Skeletal muscle tissue (tissue), 4 donors: ENCODE data around the gene SH3TC1. TPM values are rescaled to one million over a fixed set of nuclear protein-coding genes. Genes with fewer than 3 reads are reported as not detected.
A peak's percentile ranks its signal among the peaks of the same experiment; 100 is the strongest.

Experiments used
- H3K27ac ChIP-seq: one replicate; pipeline ENCODE4 v1.7.0; 2013; ENCODE audit warnings: mild to moderate bottlenecking, low read depth, low read length, inconsistent platforms
- H3K27me3 ChIP-seq, 3 donors: one replicate each; pipeline ENCODE4 v1.7.0; 2013; ENCODE audit warnings: low read length in 3 of 3; ENCODE audit not compliant: control insufficient read depth in 3 of 3, insufficient read depth in 3 of 3
- H3K36me3 ChIP-seq, 3 donors: one replicate each; pipeline ENCODE4 v1.7.0; 2013; ENCODE audit warnings: low read length in 3 of 3; ENCODE audit not compliant: control insufficient read depth in 3 of 3, insufficient read depth in 3 of 3
- H3K4me1 ChIP-seq, 3 donors: one replicate each; pipeline ENCODE4 v1.7.0; 2013; ENCODE audit warnings: low read length in 3 of 3, mild to moderate bottlenecking in 3 of 3; ENCODE audit not compliant: control insufficient read depth in 3 of 3, insufficient read depth in 3 of 3
- H3K4me3 ChIP-seq, 3 donors: one replicate each; pipeline ENCODE4 v1.7.0; 2013; ENCODE audit warnings: low read length in 3 of 3
- H3K9ac ChIP-seq, 3 donors: one replicate each; pipeline ENCODE4 v1.7.0; 2013; ENCODE audit warnings: low read length in 3 of 3, mild to moderate bottlenecking in 3 of 3, moderate library complexity in 2 of 3, low read depth in 1 of 3
- H3K9me3 ChIP-seq, 3 donors: one replicate each; pipeline ENCODE4 v1.7.0; 2013; ENCODE audit warnings: low read length in 3 of 3; ENCODE audit not compliant: control insufficient read depth in 3 of 3
- total RNA-seq: library from RNA; depleted of rRNA; stranded (reverse); fragments of >200 nt; gene quantifications from one replicate; pipeline ENCODE4 v1.2.3, GENCODE V29; 2014
- donor health status: Osteomylitis.

SH3TC1 gene
- total RNA-seq, 1 donor from 2014 or later: 13.0 TPM

DNA sequence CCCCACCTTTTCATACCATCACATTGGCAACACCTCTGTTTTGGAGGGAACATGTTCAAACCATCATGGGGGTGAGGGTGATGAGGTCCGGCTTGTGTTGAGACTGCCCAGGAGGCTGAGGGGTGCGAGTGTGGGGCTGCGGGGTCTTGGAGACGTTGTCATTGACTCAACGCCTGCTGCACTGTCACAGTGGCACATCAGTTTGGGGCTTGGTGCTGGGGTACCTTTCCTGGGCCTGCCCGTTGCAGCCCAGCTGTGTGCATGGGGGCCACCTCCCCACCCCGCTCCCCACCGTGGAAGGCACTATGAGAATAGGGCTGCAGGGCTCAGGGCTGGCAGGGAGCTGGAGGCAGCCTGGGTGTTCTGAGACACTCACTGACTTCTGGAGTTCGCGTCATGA is 72.7 kb downstream of the SH3TC1 start:
- no peaks in the 10 kb centered on the region for H3K36me3 ChIP-seq

DNA sequence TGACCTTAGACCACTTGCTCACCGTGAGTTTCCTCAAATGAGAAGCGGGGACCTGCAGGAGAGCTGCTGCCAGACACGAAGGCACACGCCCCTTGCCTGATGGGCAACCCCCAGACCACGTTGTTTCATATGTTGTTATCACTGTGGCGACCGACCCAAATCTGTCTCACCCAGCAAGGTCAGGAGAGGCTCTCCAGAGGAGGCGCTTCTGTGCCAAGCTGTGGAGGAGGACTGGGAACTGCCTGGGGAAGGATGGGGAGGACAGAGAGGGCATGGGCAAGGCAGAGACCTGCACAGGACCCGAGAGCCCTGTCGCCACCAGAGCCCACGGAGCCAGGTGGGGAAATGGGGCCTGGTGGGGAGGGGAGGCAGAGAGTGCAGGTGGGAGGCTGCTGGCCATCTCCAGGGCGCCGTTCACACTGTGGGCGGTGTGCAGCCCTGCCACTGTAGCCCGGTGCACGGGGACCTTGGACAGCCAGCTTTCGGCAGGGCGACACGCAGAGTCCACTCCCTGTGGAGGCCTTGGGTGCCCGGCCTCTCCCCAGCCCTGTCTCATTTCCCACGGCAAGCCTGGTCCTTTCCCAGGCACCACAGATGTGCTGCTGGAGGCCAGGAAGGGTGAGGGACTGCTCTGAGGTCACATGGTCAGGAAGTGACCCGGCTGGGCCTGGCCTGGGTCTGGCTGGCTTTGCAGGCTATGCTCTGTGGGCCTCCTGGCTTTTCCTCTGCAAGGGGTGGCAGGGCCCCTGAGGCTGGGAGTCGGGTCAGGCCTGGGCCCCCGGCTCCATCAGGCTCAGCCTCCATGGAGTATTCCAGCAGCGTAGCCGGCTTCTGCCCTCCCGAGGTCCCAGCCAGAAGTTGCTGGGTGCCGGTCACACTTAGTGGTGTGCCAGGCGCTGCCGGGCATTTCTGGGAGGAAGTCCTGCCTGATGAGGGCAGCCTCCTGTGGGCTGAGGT is 73.7 kb downstream of the SH3TC1 start:
- peak overlapping the region in 1 of 3 donors; percentile 40 for H3K9ac ChIP-seq
- H3K36me3 ChIP-seq: no peaks in the 10 kb centered on the region
- H3K9me3 ChIP-seq: no peaks in the 10 kb centered on the region
- peaks cover 0 to 14% (median 8%) of the 10 kb centered on the region in 3 donors for H3K27me3 ChIP-seq
- peak overlapping the region; percentile 36 for H3K27ac ChIP-seq
- peak overlapping the region in 2 of 3 donors; percentile 13 to 23 for H3K4me3 ChIP-seq
- peaks cover 50 to 54% (median 53%) of the 10 kb centered on the region in 3 donors for H3K4me1 ChIP-seq

More for the DNA sequence above, 72.7 kb downstream of the SH3TC1 start:
- no peaks in the 10 kb centered on the region for H3K9me3 ChIP-seq
- no peak overlapping the region for H3K9ac ChIP-seq
- H3K4me3 ChIP-seq: peak overlapping the region; percentile 36 to 67 (median 62)
- H3K27me3 ChIP-seq: peaks cover 0 to 14% (median 8%) of the 10 kb centered on the region in 3 donors
- peaks cover 48 to 54% (median 53%) of the 10 kb centered on the region in 3 donors for H3K4me1 ChIP-seq
- H3K27ac ChIP-seq: no peak overlapping the region

DNA sequence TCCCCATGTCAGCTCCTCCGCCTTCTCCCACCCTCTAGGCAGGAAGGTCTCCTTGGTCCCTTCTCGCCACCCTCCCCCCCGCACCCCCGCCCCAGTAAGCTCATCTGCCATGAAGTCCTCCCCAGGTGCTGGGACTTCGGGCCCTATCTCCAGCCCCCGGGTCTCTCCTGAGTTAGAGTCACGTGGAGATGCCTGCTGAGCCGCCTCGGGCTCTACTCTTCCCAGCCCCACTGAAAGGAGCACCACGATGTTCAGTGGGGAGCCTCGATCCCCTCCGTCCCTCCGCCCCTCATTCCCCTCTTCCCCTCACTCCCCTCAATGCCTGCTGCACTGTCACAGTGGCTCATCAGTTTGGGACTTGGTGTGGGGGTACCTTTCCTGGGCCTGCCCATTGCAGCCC is 74.4 kb downstream of the SH3TC1 start:
- no peak overlapping the region for H3K27ac ChIP-seq

DNA sequence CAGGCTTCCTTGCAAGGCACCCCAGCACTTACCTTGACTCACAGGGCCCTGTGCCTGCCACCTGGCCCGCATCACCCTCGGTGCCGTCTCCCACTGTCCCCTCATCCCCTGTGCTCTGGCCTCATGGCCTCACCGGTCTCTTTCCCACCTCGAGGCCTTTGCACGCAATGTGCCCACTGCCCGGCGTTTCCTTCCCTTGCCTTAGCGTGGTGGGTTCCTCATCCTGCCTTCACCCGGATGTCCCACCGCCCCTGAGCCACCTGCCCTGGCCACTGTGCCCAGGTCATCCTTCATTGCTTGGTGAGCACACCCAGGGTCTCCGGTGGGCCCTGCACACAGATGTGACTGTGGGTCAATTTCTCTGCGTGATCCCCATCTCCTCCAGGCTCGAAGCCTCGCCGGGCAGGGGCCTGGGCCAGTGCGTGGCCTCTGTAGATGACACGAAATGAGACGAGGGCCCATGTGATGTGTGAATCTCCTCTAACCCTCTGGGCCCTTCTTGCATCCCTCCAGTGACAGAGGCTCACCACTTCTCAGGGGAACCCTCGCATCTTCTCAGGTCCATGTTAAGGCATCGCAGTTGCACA is 75.1 kb downstream of the SH3TC1 start:
- no peaks in the 10 kb centered on the region for H3K36me3 ChIP-seq

More for the DNA sequence above, 74.4 kb downstream of the SH3TC1 start:
- H3K36me3 ChIP-seq: no peaks in the 10 kb centered on the region
- H3K4me1 ChIP-seq: peaks cover 54 to 56% (median 55%) of the 10 kb centered on the region in 3 donors
- no peak overlapping the region for H3K9ac ChIP-seq
- H3K4me3 ChIP-seq: no peak overlapping the region
- peaks cover 0 to 14% (median 8%) of the 10 kb centered on the region in 3 donors for H3K27me3 ChIP-seq
- H3K9me3 ChIP-seq: no peaks in the 10 kb centered on the region

DNA sequence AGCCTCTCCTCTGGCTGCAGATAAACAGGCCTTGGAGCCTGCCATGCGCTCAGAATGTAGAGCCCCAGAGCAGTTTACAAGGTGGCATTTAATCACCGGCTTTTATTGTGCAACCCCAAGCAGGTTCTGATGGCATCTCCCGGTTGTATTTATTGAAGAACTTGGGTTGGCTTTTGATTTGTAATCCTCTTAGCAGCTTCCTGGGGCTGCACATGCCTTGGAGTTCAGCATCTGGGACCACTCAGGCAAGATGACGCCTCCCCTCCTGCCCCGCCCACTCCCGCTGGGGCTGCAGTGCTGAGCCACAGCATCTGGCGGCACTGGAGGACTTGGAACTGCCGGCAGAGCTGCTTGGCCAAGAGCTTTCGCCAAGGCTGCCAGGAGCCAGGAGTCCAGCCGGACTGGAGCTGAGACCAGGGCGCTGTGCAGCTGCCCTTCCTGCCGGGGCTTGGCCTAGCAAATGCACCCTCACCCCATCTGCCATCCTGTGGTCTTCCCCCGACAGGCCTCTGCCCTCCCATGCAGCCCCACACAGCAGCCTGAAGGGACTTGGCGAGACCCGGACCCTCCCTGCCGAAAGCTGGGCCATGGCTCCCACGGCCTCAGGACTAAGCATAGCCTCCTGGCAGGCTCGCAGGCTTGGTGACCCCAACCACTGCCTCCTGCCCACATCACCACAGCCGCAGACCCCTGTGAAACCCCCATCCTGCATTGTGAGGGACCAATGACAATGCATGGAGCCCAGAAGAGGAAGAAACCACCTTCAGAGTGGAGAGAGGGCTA is 75.9 kb downstream of the SH3TC1 start:
- H3K27me3 ChIP-seq: peaks cover 0 to 10% (median 5%) of the 10 kb centered on the region in 3 donors
- no peak overlapping the region for H3K27ac ChIP-seq
- H3K9ac ChIP-seq: peak overlapping the region in 1 of 3 donors; percentile 70
- H3K4me3 ChIP-seq: peak overlapping the region in 2 of 3 donors; percentile 30 to 52
- no peaks in the 10 kb centered on the region for H3K36me3 ChIP-seq
- H3K9me3 ChIP-seq: no peaks in the 10 kb centered on the region
- H3K4me1 ChIP-seq: peaks cover 50 to 55% (median 51%) of the 10 kb centered on the region in 3 donors

More for the DNA sequence above, 75.1 kb downstream of the SH3TC1 start:
- Histone ChIP-seq H3K9me3 (no peaks in the 10 kb centered on the region), H3K4me3 (no peak overlapping the region), H3K4me1 (peaks cover 51 to 56% (median 53%) of the 10 kb centered on the region in 3 donors), H3K27me3 (peaks cover 0 to 12% (median 7%) of the 10 kb centered on the region in 3 donors), H3K9ac (peak overlapping the region in 1 of 3 donors; percentile 28), H3K27ac (no peak overlapping the region)

DNA sequence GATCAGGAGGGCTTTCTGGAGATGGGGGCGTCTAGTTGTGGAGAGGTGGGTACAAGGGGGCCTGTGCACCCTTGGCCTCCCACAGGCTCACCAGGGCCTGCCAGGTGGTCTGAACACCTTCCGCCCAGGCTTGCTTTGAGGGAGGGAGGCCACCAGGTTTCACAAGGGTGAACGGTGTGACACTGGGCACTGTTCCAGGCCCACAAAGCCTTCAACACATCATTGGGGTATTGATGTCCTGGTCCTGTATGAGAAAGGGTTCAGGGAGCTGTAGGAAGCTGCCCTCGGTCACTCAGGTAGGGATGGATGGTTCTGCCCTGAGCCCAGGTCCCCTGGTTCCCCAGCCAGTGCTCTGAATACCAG is 76.4 kb downstream of the SH3TC1 start:
- peaks cover 45 to 51% (median 49%) of the 10 kb centered on the region in 3 donors for H3K4me1 ChIP-seq
- H3K4me3 ChIP-seq: peak overlapping the region in 2 of 3 donors; percentile 30 to 52
- H3K27me3 ChIP-seq: peaks cover 0 to 4% (median 0%) of the 10 kb centered on the region in 3 donors
- no peak overlapping the region for H3K27ac ChIP-seq
- no peaks in the 10 kb centered on the region for H3K9me3 ChIP-seq
- peak overlapping the region in 1 of 3 donors; percentile 70 for H3K9ac ChIP-seq
- no peaks in the 10 kb centered on the region for H3K36me3 ChIP-seq

DNA sequence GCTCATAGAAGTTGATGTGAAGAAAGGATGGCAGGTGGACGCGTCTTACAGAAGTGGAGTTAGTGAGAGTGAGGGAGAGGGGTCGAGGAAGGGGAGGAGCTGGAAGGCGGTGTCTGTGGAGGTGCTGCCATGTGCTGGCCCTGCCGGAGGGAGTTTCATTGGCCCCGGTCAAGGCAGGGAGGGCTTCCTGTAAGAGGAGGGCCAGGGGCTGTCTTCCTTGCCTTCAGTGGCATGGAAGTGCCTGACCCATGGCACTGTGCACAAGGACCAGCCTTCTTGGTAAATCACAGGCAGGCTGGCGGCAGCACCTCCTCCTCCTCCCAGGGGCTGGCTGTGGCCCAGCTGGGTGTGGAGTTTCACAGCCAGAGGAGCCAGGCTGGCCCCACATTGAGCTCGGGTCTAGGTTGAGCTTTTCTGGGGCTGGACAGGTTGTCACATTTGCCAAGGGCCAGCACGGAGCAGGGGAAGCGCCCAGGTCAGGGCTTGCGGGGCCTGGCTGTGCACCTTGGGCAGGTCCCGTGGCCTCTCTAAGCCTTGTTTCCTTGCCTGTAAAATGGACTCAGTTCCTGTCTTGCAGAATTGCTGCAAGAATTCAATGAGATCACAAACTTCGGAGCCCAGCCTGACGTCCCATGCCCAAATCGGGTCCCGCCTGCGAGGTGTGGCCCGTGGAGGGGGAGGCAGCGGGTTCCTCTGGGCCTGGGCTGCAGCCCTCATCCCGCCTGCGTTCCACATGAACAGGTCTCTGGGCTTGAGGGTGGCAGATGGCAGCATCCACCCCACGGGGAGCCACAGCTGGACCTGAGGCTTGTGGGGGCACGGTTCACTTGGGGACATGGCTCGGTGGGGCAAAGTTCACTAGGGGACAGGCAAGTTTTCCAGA is 77.5 kb downstream of the SH3TC1 start:
- peaks cover 0 to 3% (median 0%) of the 10 kb centered on the region in 3 donors for H3K27me3 ChIP-seq
- H3K36me3 ChIP-seq: no peaks in the 10 kb centered on the region
- peak overlapping the region in 1 of 3 donors; percentile 22 for H3K4me3 ChIP-seq
- peak overlapping the region in 2 of 3 donors; percentile 10 to 25 for H3K9ac ChIP-seq
- no peaks in the 10 kb centered on the region for H3K9me3 ChIP-seq
- H3K4me1 ChIP-seq: peaks cover 55 to 58% (median 57%) of the 10 kb centered on the region in 3 donors
- H3K27ac ChIP-seq: no peak overlapping the region

DNA sequence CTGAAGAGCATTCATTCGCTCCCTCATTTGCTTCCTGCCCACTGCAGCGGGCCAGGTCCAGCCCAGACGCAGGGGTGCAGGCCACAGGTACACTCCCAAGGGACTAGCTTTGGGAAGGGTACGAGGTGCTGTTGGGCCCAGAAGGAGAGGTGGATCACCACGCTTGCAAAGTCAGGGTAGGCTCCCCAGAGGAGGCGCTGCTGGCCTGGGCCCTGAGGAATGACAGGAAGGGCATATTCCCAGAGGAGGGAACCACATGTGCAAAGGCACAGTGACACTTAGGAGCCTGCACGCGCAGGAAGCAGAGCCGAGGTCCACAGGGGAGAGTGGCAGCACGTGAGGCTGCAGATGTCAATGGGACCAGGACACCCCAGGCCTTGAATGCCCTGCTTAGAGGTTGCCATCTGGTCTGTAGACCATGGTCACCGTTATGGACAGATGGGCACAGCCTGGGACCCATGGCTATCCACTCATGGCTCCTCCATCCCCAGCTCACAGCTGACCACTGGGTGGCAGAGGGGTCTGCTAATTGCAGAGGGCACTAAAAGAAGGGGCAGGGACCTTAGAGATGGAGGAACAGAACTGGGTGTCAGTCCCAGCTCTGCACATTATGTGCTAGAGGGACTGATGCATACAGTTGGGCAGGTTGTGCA is 78.4 kb downstream of the SH3TC1 start:
- no peak overlapping the region for H3K27ac ChIP-seq
- H3K9me3 ChIP-seq: no peaks in the 10 kb centered on the region
- no peaks in the 10 kb centered on the region for H3K36me3 ChIP-seq
- peak overlapping the region in 1 of 3 donors; percentile 3 for H3K9ac ChIP-seq
- H3K4me1 ChIP-seq: peaks cover 56 to 60% (median 60%) of the 10 kb centered on the region in 3 donors
- H3K27me3 ChIP-seq: no peaks in the 10 kb centered on the region
- H3K4me3 ChIP-seq: no peak overlapping the region
